GM18499 (cell line): ENCODE data around the gene CACNA1D.

Source experiments
- ATAC-seq: cut with Tn5 transposase; IDR thresholded peaks from one replicate; pipeline ENCODE4 v1.9.1; 2021; ENCODE audit warnings: moderate number of reproducible peaks; ENCODE audit not compliant: insufficient read depth, unreplicated experiment

Gene CACNA1D

DNA sequence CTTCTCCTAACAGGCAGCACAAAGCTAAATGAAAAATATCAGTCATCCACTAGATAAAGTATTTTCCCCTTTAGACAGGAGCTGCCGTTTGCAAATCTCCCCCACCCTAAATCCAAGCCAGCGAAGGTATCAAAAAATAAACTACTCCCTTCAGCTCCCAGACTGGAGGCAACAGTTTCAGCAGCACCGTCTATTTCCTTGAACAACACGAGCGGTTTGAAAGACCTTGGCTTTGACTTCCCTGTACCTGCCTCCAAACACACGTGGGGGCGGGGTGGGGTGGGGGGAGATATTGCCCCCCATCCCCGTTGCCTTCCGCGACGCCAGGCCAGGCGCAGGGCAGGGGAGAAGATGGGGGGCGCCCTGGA is 832 bp upstream of the CACNA1D start:
- ATAC-seq, result no peak

DNA sequence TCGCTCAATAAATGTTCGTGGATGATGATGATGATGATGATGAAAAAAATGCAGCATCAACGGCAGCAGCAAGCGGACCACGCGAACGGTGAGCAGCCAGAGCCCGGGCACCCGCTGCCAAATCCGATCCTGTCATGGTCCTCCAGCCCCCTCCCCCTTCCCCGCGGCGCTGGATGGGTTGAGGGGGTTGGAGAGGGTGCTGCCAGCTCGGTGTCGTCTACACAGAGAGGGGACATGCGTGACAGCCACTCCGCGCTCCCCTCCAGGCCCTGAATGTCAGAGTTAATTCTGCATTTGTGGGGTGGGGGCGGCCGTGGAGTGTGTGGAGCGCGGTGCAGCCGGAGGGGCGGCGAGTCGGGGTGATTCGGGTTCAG is 722 bp downstream of the CACNA1D start:
- no peak for ATAC-seq

DNA sequence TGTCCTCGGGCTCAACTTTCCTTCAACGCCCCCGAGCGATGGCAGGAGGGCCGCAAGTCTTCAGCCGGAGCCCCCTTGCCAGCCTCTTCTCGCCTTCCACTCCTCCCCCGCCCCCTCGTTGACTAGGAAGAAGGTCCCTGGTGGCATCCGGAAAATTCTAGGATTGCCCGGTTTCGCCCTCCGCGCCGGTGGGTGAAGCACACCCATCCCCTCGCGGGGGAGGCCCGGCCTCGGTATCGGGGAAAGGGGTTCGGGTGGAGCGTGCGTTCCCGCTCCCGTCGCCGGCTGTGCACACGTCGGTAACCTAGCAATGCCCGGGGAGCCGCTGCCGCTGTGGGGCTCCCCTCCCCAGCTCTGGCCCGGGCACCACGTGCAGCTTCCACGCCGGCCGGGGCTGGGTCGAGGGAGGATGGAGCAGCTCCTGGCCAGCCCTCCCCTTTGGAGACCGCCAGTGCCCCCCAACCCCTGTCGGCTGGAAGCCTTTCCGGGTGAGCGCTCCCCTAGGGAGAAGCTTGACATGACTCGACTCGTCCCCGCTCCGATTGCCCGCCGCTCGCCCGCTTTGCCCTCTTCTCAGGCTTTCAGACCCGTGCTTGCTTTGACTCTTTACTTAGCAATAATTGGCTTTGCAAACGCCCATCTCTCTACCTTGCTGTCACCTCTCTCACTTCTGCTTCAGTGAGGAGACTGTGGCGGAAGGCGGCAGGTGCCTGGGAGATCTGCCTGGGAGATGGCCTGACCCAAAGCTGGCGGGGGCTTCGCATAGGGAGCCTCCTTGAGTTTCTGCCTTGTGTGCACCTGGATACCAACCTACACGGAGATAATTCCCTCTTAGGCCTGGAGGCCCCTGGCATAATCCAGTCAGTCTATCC is 1.3 kb downstream of the CACNA1D start:
- no peak for ATAC-seq

DNA sequence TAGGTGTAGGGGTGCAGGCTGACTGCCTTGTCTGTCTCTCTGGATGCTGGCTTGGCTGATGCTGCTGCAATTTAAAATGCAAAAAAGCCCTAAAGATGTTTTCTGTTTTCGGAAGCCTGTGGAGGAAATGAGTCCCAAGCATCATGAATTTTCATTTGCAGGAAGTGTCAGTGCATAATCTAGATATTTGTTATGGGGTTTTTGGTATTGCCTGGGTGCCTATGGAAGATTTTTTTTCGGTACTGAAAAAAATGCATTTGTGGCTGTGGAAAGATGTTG is 1.9 kb downstream of the CACNA1D start:
- ATAC-seq, result no peak

DNA sequence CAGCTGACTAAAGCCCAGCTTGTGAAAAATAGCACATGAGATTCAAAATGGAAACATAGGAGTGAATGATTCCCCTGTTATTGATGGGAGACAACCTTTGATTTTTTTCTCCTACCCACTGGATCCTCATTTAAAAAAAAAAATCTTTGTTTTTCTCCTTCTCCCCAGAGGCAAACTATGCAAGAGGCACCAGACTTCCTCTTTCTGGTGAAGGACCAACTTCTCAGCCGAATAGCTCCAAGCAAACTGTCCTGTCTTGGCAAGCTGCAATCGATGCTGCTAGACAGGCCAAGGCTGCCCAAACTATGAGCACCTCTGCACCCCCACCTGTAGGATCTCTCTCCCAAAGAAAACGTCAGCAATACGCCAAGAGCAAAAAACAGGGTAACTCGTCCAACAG is 2.6 kb downstream of the CACNA1D start:
- no peak for ATAC-seq

DNA sequence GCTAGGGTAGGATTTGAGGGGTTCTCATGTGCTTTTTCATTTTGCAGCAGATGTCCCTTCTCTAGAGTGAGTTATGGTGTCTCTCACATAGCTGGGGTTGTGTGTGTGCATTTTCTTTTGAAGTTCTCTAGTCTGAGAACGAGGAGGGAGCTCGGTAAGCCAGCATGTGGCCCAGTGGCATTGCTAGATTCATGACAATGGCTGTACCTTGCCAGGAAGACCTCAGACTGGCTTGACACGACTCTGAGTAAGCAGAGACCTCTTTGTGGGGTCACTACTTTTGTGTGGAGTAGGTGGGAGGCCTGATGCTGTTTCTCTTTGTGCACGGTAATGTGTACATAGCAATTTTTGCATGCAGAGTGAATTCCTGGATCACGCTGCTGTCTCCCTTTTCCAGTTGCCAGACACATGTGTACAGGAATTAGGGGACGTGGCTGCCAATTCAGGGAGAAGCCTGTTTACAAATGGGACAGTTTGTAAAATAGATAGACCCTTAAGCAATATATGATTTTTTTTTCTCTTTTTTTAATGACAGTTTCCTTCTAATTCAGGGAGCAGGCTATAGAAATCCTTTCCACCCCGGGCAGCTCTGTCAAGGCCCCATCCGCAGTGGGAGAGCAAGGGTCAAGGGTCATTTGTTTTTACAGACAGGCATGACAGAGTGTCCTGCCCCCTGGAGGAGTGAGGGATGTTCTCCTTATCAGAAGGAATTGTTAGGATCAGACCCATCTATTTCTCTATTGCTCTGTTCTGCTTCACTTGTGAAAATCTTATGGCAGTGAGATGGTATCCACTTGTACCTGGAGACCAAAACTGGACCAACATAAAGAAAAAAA is 4.6 kb downstream of the CACNA1D start:
- no peak for ATAC-seq

DNA sequence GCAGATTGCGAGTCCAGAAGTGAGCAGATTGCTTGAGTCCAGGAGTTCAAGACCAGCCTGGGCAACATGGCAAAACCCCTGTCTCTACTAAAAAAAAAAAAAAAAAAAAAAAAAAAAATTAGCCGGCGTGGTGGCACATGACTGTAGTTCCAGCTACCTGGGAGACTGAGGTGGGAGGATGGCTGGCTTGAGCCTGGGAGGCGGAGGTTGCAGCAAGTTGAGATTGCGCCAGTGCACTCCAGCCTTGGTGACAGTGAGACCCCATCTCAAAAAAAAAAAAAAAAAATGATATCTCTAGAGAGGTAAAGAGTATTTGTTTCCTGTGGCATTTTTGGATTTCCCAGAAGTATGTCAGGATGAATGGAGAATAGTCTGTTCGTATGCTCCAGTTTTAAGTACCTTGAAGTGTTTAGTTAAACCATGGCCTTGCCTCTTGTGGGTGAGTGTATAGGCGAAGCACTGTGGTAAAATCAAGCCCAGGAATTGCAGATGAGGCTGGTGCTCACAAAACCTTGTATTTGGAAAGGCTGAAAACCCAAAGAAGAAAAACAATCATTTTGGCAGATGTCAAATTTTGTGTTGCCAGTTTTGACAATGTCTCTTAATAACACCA is 5.9 kb downstream of the CACNA1D start:
- ATAC-seq, result no peak

DNA sequence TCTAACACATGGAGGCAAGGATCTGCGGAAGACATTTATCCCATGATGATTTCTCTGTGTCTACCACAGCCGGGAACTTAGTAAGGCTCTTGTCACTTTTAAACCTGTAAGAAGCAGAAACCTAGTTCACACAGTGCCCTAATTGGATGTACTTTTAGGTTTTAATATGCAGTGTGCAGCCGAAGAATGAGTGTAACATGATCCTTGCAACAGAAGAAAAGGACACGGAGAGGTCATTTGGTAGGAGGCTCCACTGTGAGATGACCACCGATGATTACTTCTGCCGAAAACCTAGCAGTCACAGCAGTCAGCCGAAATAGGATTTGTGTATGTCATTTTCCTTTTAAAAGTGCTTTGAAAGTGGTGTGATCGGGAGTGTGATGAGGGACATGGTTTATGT is 6.8 kb downstream of the CACNA1D start:
- ATAC-seq, result no peak

DNA sequence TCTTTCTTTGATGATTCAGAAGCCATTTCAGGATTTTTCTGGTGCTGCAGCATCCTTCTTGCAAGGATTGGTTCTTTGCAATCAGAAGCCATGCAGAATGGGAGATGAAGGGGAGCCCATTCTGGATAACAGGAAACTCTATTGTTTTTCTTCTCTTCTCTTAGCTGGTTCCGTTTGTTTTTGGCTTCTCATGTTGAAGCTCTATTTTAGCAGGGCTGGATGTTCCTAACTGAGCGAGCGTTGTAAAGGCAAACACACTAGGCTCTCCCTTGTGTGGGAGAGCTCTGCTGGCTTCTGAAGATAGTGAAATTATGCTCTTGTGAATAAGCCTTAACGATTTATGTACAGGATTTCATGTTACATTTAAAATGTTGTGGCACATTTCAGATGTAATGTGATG is 8.3 kb downstream of the CACNA1D start:
- ATAC-seq, result no peak

DNA sequence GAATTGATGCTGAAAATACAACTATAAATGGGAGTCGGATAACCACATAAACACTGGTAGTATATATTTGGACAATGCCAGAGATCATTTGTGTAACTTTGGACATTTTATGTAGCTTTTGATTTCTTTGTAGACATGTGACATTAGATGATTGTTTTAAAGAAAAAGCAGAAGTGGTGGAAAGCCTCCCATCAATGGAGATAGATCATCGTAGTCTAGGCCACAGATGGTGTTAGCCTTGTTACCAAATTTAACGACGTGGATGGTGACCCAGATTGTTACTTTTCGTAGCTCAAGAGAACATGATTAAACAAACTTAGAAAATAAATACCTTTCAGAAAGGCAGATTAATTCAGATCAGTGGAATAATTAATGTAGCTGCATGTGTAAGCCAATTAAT is 8.8 kb downstream of the CACNA1D start:
- ATAC-seq, result no peak

DNA sequence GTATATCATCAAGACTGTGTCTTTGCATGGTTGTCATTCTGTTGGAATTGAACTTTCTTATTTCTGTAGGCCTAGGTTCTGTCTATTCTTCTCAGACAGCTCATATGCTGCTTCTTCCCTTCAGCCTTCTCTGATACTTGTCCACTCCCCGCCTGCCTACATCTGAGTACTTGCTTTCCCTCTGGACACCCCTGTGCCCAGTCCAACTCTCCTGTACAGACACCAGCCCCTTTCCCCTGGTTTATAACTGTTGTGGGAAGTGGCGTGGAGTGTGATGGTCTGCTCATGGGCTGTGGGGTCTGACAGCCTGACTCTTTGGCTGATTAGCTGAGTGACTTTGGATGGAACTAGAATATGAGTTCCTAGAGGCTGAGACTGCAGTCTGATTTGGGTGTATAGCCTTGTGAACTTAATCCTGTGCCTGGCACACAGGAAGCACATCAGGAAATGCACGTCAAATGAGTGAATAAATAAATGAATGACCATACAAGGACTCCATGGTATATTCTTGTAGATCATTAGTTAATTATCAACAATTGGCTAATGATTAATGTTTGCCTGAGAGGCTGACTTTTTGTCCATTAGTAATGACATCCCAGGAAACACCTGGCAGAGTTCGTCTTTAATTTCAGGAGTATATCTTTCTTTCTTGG is 11.8 kb downstream of the CACNA1D start:
- no peak for ATAC-seq

DNA sequence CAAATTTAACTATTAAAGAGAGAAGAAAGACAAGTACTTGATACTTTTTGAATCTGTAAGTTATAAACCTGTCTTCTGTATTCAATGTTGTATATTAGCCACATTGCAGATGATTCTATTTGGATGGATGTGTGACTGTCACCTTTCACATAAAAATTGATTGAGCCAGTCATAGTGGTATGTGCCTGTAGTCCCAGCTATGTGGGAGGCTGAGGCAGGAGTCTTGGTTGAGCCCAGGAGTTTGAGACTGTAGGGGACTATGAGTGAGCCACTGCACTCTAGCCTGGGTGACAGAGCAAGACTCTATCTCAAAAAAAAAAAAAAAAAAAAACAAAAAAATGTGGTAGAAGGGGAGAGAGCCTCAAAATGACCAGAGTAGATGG is 12.3 kb downstream of the CACNA1D start:
- ATAC-seq, result no peak

DNA sequence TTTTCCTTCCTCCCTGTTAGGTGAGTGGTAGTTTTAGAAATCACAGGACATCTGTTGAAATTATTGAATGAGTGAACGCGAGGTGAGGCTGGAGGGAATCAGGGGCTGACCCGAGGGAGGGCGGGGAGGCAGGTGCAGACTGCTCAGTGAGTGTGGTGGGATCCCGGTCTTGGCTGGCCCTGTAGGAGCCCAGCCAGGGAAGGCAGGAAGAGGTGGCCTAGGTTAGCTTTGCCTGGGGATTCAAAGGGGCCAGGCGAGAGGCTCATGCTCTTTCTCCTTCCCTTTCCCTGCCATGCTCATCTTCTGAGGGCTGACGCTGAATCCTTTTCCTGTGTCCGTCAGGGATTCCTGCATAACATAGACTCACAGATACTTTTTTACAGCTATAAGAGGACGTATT is 15.1 kb downstream of the CACNA1D start:
- no peak for ATAC-seq

DNA sequence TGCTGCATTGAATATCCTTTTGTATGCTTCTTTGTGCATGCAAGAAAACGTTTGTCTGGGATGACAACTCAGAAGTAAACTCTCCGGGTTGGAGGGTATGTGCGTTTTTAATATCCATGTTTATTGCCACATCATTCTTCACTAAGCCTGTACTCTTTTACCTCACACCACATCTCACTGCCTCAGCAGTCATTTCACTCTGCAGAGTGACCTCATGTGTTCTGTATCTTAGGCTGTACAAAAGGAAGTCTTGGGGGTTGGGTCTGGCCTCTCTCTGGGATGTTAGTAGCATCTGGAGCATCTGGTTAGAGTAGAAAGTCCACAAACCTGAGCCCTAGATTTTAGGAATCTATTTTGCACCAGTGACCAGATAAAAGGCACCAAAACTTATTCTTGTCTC is 16.1 kb downstream of the CACNA1D start:
- no peak for ATAC-seq

DNA sequence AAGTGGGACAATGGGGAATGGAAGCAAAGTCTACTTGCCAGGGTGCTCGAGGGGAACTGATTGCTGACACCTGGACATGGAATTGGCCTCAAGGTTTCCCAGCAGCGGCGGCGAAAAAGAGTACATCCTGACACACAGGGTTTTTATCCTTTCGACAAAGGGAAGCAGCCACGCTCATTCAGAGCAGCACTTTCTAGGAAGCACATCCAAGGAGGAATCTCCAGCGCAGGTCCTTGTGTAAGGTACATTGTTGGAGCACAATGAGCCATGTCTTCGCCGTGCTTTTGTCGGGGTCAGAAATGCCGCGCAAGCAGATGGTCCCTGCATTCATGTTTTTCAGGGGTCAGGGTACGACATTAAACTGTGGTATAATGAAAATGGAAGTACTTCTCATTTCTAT is 16.8 kb downstream of the CACNA1D start:
- no peak for ATAC-seq

DNA sequence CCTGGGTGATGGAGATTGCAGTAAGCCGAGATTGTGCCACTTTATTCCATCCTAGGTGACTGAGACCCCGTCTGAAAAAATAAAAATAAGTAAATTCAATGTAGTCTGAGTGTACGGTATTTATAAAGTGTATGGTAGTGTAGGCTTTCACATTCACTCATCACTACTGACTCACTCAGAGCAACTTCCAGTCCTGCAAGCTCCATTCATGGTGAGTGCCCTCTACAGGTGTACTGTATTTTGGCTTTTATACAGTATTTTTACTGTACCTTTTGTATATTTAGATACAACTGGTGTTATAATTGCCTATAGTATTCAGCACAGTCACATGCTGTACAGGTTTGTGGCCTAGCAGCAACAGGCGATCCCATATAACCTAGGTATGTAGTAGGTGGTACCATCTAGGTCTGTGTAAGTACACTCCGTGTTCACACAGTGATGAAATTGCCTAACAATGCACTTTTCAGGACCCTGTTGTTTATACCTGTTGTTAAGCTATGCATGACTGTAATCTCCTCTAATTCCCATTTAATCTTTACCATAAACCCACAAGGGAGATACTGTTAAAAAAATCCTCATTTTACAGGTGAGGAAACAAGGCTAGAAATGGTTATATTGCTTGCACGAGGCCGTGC is 19.3 kb downstream of the CACNA1D start:
- no peak for ATAC-seq

DNA sequence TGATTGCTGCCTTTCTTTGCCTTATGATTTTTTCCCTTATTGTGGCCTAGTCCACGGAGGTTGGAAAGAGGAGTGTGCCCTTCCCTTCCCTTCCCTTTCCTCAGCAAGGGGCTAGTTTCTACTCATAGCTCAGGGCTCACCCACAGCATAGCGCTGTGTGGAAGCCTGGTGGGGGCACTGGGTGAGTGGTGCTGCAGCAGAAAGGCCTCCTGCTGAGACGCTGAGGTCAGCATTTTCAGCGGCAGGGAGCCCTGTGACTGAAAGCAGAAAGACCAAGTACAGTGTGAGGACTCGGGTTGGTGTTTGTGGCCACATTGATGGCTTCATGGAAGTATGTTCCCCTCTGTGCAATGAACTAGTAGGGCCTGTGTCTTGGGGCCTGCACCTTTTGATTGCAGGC is 21.9 kb downstream of the CACNA1D start:
- no peak for ATAC-seq

DNA sequence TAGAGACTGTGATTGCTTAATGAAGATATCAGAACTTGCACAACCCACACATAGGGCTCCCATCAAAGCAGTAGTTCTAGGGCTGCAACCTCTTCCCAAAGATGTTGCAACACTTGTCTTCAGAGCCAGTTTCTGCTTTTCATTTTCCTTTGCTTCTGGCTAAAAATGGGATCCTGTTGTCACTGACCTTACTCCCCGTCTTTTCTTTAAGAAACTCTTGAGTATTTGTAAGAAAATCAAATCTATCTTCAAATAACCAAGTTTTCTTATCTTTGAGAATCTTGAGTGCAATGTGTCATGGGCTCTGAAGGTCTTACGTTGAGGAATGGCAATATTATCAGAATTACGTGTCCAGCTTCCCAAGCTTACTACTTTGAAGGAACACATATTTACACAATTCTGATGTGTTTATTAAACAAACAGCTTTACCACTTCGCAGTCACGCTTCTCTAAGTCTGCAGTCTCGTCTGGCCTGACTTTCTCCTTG is 24.1 kb downstream of the CACNA1D start:
- no peak for ATAC-seq

DNA sequence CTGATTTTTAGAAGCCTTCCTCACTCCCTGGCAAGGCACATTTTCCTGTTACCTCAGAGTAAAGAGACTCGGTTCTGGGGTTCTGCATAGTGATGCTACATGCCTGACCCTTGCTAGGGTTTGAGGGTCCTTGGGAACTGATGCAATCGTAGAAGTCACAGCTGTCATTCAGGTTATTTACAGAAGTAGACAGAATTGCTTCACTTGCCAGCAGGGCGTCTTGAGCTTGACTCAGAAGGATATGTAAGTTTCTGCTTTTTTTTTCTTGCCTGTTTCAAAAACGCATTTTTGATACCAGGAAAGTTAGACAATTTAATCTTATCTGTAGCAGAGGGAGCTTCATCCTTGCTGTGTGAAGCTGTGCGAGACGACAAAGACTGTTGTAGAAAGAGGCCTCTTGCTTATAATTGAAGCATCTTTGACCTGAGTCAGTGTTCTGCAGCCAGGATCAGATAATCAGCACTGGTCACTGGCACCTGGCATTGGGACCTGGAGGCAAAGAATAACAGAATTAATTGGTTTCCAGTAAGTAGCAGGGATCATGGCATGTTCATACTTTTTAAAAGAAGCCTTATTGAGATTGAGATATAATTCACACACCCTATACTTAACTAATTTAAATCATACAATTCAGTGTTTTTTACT is 24.8 kb downstream of the CACNA1D start:
- ATAC-seq, result no peak

DNA sequence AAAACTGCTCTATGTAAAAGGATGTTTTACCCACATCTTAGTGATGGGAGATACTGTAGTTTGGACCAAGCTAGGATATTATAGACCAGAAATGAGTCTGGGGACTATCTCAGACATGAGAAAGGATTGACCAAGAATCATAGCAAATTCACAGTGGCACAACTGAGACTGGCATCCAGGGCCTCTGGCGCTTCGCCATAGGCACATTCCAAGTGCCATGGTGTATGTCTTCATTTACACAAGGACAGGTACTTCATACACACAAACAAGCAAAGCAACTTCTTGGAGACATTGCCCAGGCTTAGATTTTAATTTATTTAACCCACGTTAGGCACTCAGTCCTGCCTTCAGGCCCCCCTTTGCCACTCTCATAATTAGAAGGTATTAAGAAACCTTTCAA is 28.9 kb downstream of the CACNA1D start:
- ATAC-seq, result no peak
